Measurements from ENCODE around the gene SLCO1C1. TPM values are rescaled to one million over a fixed set of nuclear protein-coding genes. Genes with fewer than 3 reads are reported as not detected.

The SLCO1C1 gene
- total and polyA plus RNA-seq, 2 donors (not counting 1 experiment from before 2014, with no cell fraction given), result not detected

DNA sequence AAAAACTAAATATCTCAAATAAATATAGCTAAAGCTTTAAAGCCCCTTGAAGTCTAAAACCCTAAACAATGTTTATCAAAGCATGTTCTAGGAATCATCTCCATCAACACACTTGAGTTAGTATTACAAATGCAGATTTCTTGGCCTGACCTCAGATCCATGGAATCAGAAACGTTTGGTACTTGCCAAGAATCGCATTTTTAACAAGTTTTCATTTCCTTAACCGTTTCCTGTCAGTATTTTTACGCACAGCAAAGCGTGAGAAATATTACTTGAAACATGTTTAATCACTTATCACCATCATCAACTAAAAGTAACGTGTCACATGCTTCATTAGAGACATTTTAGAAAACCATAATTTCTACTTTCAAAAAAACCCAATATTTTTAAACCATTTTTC, 9.7 kb downstream of the SLCO1C1 start:
- Mint-ChIP-seq H3K27me3 (no peaks in the 10 kb centered on the region), H3K4me3 (no peak overlapping the region), H3K4me1 (no peaks in the 10 kb centered on the region), H3K27ac (no peak overlapping the region), H3K9me3 (ENCODE audit: insufficient read depth) (peaks cover 4% of the 10 kb centered on the region)
- Histone ChIP-seq H3K4me2 (replicated peaks; ENCODE audit: low read depth, low read length, poor library complexity, severe bottlenecking) (no peak overlapping the region), H3K4me1 (ENCODE audit: control insufficient read depth in 2 of 2, insufficient read depth in 2 of 2, low read length in 2 of 2) (no peaks in the 10 kb centered on the region), H3K4me3 (ENCODE audit: control extremely low read depth in 1 of 5, extremely low read depth in 1 of 5, insufficient read depth in 1 of 5, low read depth in 2 of 5, low read length in 4 of 5) (no peak overlapping the region), H3K27me3 (replicated peaks in 1 of 4; ENCODE audit: control extremely low read depth in 1 of 4, control insufficient read depth in 3 of 4, insufficient read depth in 4 of 4, low read length in 3 of 4) (no peaks in the 10 kb centered on the region), H4K20me1 (ENCODE audit: control insufficient read depth, insufficient read depth, low read length, poor library complexity, severe bottlenecking) (no peaks in the 10 kb centered on the region), H3K36me3 (replicated peaks in 1 of 2; ENCODE audit: control extremely low read depth in 1 of 2, control insufficient read depth in 1 of 2, extremely low read depth in 1 of 2, insufficient read depth in 2 of 2, low read length in 1 of 2) (no peaks in the 10 kb centered on the region), H3K79me2 (ENCODE audit: control insufficient read depth, insufficient read depth, low read length) (no peaks in the 10 kb centered on the region), H3K27ac (ENCODE audit: low read length in 2 of 2) (no peak overlapping the region), H3K9me3 (ENCODE audit: control extremely low read depth in 1 of 3, control insufficient read depth in 2 of 3, insufficient read depth in 1 of 3, low read length in 2 of 3) (no peaks in the 10 kb centered on the region), H2AFZ (ENCODE audit: insufficient read depth, low read depth, low read length, poor library complexity, severe bottlenecking) (no peak overlapping the region), H3K9ac (ENCODE audit: low read length) (no peak overlapping the region)
- no peak for DNase-seq
- intact Hi-C loops (cut with micrococcal nuclease), result no loop called here
- ATAC-seq (ENCODE audit: low read depth), result no peak
- TF ChIP-seq CTCF (IDR thresholded peaks at IDR 0.05) (no peak), EZH2 (IDR thresholded peaks at IDR 0.05; ENCODE audit: borderline replicate concordance, insufficient read depth, low read depth, low read length, poor library complexity, severe bottlenecking) (no peak)
- ChIA-PET POLR2A (no interaction called here), CTCF (no interaction called here)
- WGBS (ENCODE audit: insufficient coverage), result 75% methylated on average over 5 of the region's 6 CpGs

DNA sequence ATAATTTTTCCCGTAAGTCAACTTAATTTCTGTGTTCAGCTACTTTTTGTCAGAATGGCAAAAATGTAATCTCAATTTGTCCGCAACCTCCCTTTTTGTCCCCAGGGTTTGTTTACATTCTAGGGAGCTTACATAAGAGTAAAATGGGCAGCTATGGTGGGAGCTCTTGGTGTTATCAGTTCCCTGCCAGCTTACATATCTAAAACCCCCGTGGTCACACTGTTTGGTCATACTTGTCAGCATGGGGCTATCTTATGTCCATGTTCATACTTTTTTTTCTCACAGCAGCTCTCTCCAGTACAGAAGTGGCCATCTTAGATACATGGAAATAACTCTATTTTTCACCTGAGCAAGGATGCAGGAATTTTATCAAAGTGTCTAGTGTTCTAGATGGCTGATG, 16.7 kb downstream of the SLCO1C1 start:
- Histone ChIP-seq H3K27me3 (replicated peaks in 1 of 4; ENCODE audit: control extremely low read depth in 1 of 4, control insufficient read depth in 3 of 4, insufficient read depth in 4 of 4, low read length in 3 of 4) (no peaks in the 10 kb centered on the region), H3K4me1 (ENCODE audit: control insufficient read depth in 2 of 2, insufficient read depth in 2 of 2, low read length in 2 of 2) (no peaks in the 10 kb centered on the region), H3K9ac (ENCODE audit: low read length) (no peak overlapping the region), H3K79me2 (ENCODE audit: control insufficient read depth, insufficient read depth, low read length) (no peaks in the 10 kb centered on the region), H2AFZ (ENCODE audit: insufficient read depth, low read depth, low read length, poor library complexity, severe bottlenecking) (no peak overlapping the region), H3K9me3 (ENCODE audit: control extremely low read depth in 1 of 3, control insufficient read depth in 2 of 3, insufficient read depth in 1 of 3, low read length in 2 of 3) (no peaks in the 10 kb centered on the region), H3K4me2 (replicated peaks; ENCODE audit: low read depth, low read length, poor library complexity, severe bottlenecking) (no peak overlapping the region), H3K36me3 (replicated peaks in 1 of 2; ENCODE audit: control extremely low read depth in 1 of 2, control insufficient read depth in 1 of 2, extremely low read depth in 1 of 2, insufficient read depth in 2 of 2, low read length in 1 of 2) (no peaks in the 10 kb centered on the region), H3K27ac (ENCODE audit: low read length in 2 of 2) (no peak overlapping the region), H3K4me3 (ENCODE audit: control extremely low read depth in 1 of 5, extremely low read depth in 1 of 5, insufficient read depth in 1 of 5, low read depth in 2 of 5, low read length in 4 of 5) (no peak overlapping the region), H4K20me1 (ENCODE audit: control insufficient read depth, insufficient read depth, low read length, poor library complexity, severe bottlenecking) (no peaks in the 10 kb centered on the region)
- CTCF ChIA-PET, result no interaction called here
- H3K27ac Mint-ChIP-seq, result no peak overlapping the region
- H3K4me1 Mint-ChIP-seq, result no peaks in the 10 kb centered on the region
- H3K4me3 Mint-ChIP-seq, result no peak overlapping the region
- no peaks in the 10 kb centered on the region for H3K27me3 Mint-ChIP-seq
- intact Hi-C loops (cut with micrococcal nuclease), result no loop called here
- DNase-seq, result no peak
- WGBS (ENCODE audit: insufficient coverage), result 38% methylated on average over 1 of the region's 3 CpGs
- TF ChIP-seq CTCF (IDR thresholded peaks at IDR 0.05) (no peak), EZH2 (IDR thresholded peaks at IDR 0.05; ENCODE audit: borderline replicate concordance, insufficient read depth, low read depth, low read length, poor library complexity, severe bottlenecking) (no peak)
- peaks cover 5% of the 10 kb centered on the region for H3K9me3 Mint-ChIP-seq (ENCODE audit: insufficient read depth)
- POLR2A ChIA-PET, result no interaction called here
- no peak for ATAC-seq (ENCODE audit: low read depth)

Data from B cell (primary cell).